Measurements from ENCODE around the gene VIPR2.

DNA sequence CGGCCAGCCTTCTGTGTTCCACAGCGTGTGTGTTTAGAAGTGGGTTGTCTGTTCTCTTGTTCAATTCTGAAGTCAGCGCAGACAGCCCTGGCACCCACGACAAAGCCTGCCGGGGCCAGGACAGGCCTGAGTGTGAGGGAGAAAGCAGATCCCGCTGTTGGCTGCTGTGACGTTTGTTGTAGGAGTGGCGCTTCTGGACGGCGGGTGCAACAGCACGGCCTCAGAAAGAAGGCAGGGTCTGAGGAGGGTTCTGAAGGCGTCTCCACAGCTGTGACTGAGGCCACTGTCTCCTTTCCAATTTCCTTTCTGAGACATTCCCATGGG is 76.2 kb downstream of the VIPR2 start:
- TF ChIP-seq, protein P1, sequence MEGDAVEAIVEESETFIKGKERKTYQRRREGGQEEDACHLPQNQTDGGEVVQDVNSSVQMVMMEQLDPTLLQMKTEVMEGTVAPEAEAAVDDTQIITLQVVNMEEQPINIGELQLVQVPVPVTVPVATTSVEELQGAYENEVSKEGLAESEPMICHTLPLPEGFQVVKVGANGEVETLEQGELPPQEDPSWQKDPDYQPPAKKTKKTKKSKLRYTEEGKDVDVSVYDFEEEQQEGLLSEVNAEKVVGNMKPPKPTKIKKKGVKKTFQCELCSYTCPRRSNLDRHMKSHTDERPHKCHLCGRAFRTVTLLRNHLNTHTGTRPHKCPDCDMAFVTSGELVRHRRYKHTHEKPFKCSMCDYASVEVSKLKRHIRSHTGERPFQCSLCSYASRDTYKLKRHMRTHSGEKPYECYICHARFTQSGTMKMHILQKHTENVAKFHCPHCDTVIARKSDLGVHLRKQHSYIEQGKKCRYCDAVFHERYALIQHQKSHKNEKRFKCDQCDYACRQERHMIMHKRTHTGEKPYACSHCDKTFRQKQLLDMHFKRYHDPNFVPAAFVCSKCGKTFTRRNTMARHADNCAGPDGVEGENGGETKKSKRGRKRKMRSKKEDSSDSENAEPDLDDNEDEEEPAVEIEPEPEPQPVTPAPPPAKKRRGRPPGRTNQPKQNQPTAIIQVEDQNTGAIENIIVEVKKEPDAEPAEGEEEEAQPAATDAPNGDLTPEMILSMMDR (conservative IDR thresholded peaks at IDR 0.05), result no peak
- TF ChIP-seq ZFX (IDR thresholded peaks at IDR 0.05), result no peak
